SH-SY5Y (cell line): Measurements from ENCODE around the gene SLC48A1.

ENCODE experiments used
- GATA2 ChIP-seq: IDR thresholded peaks from 2 replicates; pipeline ENCODE4 v1.6.1; 2011; ENCODE audit warnings: mild to moderate bottlenecking, low read depth, low read length
- GATA3 ChIP-seq: IDR thresholded peaks from 2 replicates; pipeline ENCODE4 v1.6.1; 2011; ENCODE audit warnings: low read depth, mild to moderate bottlenecking, low read length, moderate library complexity

DNA sequence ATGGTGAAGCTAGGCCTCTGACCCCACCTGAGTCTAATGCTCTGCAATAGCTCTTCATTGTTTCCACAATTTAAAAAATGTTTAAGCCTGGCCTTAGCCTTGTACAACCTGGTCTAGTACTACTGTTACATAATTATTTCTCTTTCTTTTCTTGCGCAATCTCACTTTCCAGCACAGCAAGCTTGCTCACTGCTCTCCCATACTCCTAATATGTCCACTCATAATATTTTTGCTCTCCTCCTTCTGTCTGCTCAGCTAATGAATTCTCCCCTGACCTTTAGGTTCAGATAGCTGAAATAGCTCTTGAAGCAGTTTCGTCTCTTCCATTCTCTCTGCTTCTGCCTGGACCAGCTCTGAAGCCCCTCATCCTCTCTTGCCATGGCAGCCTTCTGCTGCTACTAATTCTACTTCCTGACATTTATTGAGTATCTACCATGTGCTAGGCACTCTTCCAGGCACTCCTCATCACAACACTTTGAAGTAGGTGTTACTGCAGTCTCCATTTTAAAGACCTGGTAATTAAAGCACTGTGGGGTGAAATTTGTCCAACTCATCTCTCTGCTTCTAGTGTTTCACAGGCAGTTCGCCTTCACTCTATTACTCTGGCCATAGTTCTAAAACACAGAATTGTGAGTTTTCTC is 2.8 kb upstream of the SLC48A1 start:
- TF ChIP-seq GATA3 = no peak
- no peak for TF ChIP-seq GATA2
